ENCODE measurements around the gene TMEM178B. TPM values are rescaled to one million over a fixed set of nuclear protein-coding genes. Genes with fewer than 3 reads are reported as not detected.

TMEM178B gene
- total and polyA plus RNA-seq, 9 of the 15 experiments (the other 6 are each of a cell fraction or from before 2014, with no cell fraction given): under 0.01 to 0.03 (median 0.01) TPM; not detected in 5

DNA sequence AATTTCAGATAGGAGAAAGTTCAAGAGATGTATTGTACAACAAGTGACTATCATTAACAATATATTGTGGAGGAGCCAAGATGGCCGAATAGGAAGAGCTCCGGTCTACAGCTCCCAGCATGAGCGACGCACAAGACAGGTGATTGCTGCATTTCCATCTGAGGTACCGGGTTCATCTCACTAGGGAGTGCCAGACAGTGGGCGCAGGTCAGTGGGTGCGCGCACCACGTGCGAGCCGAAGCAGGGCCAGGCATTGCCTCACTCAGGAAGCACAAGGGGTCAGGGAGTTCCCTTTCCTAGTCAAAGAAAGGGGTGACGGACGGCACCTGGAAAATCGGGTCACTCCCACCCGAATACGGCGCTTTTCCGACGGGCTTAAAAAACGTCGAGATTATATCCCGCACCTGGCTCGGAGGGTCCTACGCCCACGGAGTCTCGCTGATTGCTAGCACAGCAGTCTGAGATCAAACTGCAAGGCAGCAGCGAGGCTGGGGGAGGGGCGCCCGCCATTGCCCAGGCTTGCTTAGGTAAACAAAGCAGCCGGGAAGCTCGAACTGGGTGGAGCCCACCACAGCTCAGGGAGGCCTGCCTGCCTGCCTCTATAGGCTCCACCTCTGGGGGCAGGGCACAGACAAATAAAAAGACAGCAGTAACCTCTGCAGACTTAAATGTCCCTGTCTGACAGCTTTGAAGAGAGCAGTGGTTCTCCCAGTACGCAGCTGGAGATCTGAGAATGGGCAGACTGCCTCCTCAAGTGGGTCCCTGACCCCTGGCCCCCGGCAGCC lies 41.1 kb upstream of the TMEM178B start (continued):
- TF ChIP-seq, protein P1, sequence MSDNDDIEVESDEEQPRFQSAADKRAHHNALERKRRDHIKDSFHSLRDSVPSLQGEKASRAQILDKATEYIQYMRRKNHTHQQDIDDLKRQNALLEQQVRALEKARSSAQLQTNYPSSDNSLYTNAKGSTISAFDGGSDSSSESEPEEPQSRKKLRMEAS (CRISPR knock-in tag; IDR thresholded peaks at IDR 0.05): peak; percentile 62; the same call in 1 of the 2 replicates
- TF ChIP-seq, protein P2, sequence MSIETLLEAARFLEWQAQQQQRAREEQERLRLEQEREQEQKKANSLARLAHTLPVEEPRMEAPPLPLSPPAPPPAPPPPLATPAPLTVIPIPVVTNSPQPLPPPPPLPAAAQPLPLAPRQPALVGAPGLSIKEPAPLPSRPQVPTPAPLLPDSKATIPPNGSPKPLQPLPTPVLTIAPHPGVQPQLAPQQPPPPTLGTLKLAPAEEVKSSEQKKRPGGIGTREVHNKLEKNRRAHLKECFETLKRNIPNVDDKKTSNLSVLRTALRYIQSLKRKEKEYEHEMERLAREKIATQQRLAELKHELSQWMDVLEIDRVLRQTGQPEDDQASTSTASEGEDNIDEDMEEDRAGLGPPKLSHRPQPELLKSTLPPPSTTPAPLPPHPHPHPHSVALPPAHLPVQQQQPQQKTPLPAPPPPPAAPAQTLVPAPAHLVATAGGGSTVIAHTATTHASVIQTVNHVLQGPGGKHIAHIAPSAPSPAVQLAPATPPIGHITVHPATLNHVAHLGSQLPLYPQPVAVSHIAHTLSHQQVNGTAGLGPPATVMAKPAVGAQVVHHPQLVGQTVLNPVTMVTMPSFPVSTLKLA (conservative IDR thresholded peaks at IDR 0.05): 0 out of 4 replicates have a peak, but pooled peaks of 1 of the 2 experiments have one; percentile 33
- TF ChIP-seq, protein P3, sequence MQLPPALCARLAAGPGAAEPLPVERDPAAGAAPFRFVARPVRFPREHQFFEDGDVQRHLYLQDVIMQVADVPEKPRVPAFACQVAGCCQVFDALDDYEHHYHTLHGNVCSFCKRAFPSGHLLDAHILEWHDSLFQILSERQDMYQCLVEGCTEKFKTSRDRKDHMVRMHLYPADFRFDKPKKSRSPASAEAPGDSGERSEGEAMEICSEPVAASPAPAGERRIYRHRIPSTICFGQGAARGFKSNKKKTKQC (CRISPR knock-in tag; IDR thresholded peaks at IDR 0.05): peak; percentile 65; the same call in 1 of the 2 replicates
- TF ChIP-seq YY1 (IDR thresholded peaks at IDR 0.05; ENCODE audit: borderline replicate concordance in 1 of 3, control insufficient read depth in 1 of 3, extremely low read depth in 1 of 3, insufficient read depth in 3 of 3, insufficient read length in 1 of 3, insufficient replicate concordance in 2 of 3, low read depth in 1 of 3, low read length in 2 of 3): peak in 1 of 3 experiments; percentile 73
- TF ChIP-seq MAZ (CRISPR knock-in tag; conservative IDR thresholded peaks at IDR 0.05 in 1 of 2, IDR thresholded peaks at IDR 0.05 in 1 of 2): 0 out of 4 replicates have a peak, but pooled peaks of 1 of the 2 experiments have one; percentile 22
- TF ChIP-seq TAF9B (IDR thresholded peaks at IDR 0.05; ENCODE audit: partially characterized antibody): peak; percentile 5
- peak; percentile 82; the same call in 1 of the 2 replicates for TF ChIP-seq EHMT2 (IDR thresholded peaks at IDR 0.05)
- TF ChIP-seq FOXA3 (CRISPR knock-in tag; conservative IDR thresholded peaks at IDR 0.05 in 1 of 2, IDR thresholded peaks at IDR 0.05 in 1 of 2): peak; percentile 88 to 93
- peak in 1 of 2 experiments; percentile 42; a peak in 1 of 4 replicates for TF ChIP-seq FOXK2 (conservative IDR thresholded peaks at IDR 0.05 in 1 of 2, IDR thresholded peaks at IDR 0.05 in 1 of 2; ENCODE audit: low read depth in 2 of 2)
- 0 out of 2 replicates have a peak, but pooled peaks have one; percentile 10 for TF ChIP-seq ATF7 (IDR thresholded peaks at IDR 0.05)
- peak; percentile 51; the same call in 1 of the 2 replicates for TF ChIP-seq RBFOX2 (IDR thresholded peaks at IDR 0.05; ENCODE audit: low read depth, low read length)
- peak; percentile 53 for TF ChIP-seq EP400 (IDR thresholded peaks at IDR 0.05)
